NCI-H187 (cell line): ENCODE data around the gene NTRK1.

Source experiments
- DNase-seq, 2 experiments: peaks; one replicate each; lab custom pipeline; 2025; lab: John Stamatoyannopoulos, UW

Gene NTRK1

DNA sequence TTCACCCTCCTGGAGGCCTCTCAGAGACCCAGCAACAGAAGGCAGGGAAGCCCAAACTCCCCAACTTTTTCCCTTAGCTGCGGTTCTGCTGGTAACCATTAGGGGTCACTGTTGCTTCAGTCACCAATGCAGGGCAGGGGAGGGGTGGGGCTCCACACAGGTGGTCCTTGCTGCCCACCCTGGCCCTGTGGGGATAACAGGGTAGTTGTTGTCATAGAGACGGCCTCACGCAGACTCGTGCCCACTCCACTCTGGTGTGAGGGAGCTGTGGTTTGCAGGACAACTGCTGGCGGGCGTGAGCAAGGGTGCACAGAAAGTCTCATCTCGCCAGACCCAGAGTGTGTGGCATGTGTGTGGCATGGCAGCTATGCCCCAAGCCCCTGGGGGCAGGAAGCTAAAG lies 21.7 kb upstream of the NTRK1 start:
- peak in 1 of 2 experiments; percentile 39 for DNase-seq

DNA sequence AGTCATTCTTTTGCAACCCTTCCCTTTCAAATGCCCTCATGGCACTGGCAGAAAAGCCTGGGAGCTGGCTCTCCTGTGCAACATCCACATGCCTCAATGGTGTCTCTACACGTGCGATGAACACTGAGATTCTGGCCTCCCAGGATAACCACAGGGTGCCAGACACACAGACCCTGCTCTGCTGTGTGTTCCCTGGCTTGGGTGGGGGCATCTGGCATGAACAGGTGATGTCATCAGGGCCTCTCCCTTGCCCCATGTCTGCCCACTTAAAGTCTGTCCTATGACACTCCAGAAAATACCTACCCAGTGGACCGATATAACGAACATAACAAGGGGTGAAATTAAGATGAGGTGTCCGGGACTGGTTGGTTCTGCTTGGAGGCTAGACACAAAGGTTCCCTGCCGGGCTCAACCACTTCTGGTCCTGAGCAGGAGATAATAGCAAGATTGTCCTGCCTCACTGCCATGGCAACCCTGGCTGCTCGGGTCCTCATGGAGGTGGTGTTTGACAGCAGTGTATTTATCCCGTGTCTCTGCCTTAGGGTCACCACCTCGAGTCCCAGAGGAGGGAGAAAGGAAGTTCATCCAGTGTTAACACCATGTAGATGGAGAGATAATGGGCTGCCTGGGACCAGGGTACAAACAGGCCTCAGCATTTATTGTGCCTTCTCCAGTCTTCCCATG lies 21.1 kb upstream of the NTRK1 start:
- DNase-seq: peak; percentile 63 to 75

DNA sequence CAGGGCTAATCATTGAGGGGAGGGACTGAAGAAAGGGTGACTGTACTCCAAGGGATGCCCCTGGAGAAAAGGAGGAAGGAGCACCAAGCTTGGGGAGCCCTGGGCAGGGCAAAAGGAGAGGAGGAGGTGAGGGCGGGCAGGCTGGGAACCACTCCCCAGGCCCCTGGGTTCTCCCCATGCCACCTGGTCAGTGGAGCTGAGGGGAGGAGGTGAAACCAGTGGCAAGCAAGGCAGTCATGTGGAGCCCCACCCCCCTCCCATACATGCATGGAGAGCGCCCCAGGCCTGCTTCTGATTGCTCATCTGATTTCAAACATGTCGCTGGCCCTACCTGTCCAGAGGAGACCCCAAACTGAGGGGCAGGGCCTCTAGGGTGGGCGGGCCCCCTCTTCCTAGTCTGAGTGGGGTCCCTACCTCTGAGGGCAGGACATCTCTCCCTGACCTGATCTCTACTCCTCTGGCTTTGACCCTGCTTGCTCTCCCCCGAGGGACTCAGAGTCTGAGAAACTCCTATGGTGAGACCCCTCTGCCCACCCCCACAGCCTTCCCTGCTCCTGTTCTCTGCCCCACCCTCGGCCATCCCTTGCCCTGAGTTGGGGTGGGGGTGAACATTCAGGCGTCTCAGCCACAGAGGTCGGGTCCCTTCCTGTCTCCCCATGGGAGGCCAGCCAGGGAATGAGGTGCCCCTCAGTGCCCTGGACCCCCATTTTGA lies 20.3 kb upstream of the NTRK1 start:
- no peak for DNase-seq

DNA sequence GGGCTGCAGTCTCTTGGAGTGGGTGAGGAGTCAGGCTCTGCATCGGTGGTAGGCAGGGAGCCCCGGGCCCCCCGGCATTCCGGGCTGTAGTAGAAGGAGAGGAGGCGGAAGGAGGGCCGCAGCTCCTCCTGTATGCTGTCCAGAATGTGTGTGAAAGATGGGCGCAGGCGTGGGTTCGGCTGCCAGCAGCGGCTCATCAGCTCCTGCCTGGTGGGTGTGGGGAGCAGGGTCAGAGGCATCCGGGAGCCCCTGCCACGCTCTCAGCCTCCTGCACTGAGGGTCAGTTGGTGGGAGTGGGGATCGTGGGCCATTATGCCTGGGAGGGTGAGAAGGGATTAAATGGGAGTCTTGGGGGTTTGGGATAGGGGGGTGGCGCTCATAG lies 19.8 kb upstream of the NTRK1 start:
- no peak for DNase-seq

DNA sequence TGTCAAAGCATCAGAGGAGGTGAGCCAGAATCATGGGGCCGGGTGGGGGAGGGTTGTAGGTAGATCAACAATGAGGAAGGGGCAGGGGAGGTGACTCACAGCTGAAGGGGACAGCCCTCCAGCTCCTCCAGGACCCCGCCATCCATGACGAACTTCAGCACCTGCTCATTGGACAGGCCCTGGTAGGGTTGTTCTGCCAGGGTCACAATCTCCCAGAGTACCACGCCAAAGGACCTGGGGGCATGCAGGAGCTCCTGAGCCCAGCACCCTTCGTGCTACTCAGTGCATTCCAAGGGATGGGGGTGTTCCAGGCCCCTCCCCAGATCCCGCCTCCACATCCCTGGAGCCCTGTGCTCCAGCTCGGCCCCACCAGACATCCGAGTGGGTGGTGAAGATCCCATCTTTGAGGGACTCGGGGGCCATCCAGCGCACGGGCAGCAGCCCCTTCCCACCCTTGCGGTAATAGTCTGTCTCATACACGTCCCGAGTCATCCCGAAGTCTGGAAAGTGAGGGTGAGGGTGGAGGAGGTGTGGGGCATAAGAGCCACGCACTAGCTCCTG lies 19.3 kb upstream of the NTRK1 start:
- DNase-seq: no peak

DNA sequence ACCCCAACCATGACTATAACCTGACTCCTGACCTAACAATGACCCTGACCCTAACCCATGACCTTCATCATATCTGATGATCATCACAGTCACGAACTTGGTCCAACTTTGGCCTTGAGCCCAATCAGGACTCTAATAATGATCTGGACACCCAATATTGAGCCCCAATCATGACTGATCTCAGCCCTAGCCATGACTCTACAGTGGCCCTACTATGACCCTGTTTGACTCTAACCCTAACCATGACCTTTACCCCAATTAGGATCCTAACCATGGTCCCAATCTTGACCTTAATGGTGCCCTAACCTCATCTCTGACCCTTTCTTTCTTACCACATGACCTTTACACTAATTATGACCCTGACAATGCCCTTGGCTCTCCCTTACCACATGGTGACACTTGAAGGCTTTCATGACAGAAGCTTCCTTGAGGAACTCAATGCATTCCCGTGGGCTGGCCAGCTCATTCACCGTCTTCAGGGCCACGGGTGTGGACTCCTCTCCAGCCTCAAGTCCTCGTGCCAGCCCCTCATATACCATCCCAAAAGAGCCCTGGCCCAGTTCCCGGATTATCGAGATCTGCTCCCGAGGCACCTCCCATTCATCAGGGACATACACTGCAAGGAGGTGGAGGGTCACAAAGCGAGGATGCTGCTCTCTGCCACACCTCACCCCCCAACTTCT lies 17.9 kb upstream of the NTRK1 start:
- DNase-seq: no peak

DNA sequence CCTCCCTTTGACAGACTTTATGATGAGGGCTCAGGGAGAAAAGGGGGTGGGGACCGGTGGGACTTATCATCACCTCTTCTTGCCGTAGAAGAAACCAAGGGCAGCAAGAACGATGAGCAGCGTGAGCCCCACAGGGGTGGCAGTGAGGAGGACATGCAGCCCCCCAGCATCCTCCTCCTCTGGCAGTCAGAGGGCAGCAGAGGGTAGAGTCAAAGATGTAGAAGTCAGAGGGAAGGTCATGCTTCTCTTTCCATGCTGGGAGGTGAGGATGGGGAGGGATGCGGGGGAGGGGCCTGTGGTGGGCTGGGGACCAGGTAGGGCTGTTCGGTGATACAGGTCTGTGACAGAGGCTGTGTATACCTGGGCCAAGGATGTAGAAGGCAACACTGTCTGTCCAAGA lies 16.6 kb upstream of the NTRK1 start:
- DNase-seq: no peak

DNA sequence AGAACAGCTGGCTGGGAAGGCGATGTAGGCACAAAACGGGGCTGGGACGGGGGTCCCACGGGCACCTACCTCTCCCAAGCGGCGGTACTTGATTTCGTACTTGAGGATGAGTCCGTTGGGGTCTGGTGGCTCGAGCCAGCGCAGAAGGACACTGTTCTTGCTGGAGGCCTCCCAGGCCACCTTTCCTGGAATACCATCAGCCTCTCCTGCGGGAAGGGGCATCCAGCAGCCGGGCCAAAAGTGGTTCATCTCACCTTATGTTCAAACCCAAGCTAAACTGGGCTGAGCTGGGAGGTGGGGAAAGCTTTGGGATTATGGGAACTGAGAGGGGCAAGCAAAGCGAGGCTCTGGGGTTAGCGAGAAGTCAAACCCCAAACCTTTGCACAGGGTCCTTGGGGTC lies 16.0 kb upstream of the NTRK1 start:
- DNase-seq: no peak

DNA sequence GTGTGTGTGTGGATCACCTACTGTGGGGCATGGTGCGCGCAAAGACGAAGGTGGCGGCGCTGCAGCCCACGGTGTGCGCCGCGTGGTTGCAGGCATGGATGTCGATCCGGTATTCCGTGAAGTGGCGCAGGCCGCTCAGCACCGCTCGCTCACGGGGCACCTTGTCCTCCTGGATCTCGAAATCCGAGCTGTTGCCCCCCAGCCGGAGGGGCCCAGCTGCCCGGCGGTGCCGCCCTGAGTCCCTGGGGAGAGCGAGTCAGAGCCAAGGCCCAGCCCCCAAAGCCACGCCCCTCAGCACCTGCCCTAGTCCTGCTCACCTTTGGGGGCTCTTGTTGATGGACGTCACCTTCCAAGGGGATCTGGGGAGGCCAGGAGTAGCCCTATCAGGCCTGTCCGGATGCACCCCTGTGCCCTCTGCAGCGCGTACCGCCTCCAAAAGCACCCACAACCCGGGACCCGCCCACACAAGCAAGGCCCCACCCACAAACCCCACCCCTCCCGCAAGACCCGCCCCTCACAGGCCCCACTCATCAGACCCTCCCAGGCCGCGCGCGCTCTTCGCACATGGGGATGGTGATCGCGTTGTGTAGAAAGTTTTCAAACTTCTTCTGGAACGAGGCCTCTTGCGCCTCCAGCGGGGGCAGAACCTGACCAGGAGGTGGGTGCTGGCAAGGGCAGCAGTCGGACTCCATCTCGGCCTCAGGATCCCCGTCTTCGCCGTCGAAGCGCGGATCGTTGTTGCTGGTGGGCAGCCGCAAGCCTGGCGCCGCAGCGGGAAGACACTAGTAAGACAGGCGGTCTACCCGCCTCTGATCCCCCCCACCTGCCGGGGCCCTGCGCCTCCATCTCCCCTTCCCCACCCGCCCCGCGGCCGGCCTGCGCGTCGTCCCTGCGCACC lies 15.4 kb upstream of the NTRK1 start:
- no peak for DNase-seq

DNA sequence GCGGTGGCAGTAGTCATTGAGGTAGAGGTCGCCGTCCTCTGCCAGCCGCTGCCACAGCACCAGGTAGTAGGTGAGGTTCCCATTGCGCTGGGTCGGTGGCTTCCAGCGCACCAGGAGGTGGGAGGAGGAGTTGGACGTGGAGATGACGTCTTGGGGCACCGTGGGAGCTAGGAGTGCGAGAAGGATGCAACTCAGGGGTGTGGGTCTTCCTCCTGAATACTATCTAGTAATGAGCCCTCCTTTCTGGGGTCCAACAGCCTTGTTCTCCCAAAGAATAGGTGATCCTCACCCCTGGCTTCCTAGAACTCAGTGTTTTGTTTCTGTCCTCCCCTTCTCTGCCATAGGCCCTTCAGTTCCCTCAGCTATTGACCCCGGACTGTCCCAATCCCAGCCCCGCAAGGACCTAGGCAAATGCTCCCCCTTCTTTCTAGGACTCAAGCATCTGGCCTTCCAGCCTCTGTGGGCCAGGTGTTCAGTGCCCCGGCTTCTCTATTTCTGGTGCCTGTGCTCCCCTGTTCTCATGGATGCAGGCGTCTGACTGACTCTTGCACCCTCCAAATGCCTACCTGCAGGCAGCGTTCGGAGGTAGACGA lies 14.6 kb upstream of the NTRK1 start:
- no peak for DNase-seq

DNA sequence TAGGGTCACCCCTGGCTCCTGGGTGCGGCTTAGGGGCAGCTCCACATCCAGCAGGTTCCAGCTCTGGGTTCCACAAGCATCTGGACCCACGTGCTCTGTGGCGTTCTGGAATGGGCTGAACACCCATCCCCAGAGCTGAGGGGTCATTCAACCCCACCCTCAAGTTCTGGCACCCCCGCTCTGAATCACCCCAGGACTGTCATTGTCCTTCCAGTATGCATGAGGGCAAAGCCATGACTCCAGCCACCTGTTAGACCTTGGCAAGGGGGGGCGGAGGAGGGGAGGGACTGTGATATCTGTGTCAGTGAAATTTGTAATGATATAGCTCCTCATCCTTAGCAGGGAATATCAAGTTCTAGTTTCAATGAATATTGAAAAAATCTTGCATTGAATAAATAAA lies 14.0 kb upstream of the NTRK1 start:
- no peak for DNase-seq

DNA sequence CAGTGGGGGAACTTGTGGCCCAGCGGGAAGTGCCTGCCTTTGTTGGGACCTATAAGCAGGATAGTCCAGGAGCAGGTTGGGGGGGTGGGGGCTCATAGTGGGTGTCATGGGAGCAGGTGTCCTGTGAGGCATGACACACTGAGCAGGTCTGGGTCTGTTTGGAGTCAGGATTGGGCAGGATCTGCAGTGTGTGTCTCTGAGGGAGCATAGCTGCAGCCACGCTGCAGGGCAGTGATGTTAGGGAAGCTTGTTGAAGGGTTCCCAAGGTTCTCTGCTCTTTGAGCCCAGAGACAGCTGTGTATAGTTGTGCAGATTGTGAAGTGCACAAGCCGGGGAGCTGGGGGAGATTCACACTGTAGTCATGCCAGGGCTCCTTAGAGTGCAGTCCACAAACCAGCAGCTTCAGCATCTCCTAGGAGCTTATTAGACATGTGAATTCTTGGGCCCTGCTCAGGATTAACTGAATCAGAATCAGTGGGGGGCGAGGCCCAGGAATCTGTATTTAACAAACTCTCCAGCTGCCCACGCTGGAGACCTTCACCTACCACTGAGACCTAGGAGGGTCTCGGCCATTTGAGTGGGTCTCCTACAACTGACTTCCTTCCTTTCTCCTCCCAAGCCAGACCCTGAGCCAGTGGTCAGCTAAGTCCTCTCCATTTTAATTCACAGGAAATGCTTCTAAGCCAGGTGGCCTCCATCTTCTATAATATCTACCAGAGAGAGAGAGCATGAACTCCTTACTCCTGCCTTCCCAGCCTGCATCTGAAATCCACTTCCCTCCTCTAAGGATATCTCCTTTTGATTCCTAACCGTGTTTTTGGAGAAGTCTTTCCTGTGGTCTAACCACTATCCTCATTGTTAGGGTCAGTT lies 12.8 kb upstream of the NTRK1 start:
- no peak for DNase-seq

DNA sequence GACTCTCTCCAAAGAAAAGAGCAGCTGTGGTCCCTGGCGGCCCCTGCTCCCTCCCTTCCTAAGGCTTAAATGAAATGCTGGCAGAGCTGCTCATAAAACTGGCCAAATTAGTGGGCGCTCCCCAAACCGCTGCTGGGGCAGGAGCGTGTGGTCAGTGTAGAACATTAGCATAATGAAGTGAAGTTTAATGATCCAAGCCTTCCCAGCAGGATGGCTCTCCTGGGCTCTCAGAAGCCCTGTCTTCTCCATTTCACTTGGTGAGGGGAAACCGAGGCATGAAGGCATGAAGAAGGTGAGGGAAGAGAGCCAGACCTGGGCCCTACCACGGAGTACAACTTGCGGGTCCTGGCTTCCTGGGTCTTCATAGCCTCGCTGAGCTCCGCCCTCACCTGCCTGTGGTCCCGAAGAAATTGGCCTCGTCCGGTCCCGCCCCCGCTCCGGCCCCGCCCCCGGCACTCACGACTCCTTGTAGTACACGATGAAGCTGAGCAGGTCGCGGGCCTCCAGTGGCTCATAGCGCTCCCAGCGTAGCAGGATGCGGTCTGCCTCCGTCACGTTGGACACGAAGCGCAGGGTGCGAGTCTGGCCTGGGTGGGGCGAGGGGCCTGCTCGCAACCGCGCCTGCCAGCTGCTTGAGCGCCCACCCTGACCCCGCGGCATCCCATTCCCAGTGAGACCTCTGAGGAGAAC lies 12.1 kb upstream of the NTRK1 start:
- DNase-seq: no peak

DNA sequence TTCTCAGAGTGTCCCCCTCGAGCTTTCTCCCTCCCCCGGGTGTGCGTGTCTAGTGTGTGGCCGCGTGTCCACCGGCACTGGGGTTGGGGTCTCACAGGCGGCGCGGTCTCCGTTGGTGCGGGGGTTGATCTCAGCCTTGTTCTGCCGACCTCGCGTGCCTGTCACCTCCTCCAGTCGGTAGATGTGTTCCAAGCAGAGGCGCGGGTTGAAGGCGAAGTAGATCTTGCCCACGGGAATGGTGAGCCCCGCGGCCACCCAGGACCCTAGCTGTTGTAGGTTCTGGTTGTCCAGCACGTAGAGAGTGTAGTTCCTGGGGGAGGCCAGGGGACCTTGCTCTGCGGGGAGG lies 11.5 kb upstream of the NTRK1 start:
- DNase-seq: no peak

DNA sequence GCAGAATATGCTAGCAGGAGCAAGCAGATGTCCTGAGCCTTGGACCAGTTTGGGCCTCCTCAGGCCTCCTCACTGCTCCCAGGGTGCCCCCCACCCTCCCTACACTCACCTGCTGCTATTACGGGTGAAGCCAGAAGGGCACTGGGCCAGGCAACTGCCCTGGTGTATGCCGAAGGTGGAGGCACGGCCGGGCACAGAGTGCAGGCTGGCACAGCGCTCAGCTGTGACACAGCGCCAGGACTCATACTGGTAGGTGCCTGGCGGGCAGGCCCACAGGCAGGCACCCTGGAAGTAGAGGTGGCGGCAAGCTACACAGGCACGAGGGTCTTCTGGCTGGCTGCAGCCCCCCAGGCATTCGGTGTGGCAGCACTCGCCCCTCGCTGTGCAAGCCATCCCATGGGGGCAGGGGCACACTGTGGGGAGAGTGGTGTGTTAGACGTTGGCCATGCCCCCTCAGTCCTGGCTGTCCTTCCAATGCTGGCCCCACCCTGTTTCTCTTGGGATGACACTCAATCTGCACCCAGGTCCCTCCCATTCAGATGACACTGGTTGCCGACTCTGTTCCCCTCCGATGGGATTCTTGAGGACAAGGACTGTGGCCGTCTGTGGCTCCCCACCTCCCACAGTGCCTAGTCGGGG lies 8.8 kb upstream of the NTRK1 start:
- no peak for DNase-seq

DNA sequence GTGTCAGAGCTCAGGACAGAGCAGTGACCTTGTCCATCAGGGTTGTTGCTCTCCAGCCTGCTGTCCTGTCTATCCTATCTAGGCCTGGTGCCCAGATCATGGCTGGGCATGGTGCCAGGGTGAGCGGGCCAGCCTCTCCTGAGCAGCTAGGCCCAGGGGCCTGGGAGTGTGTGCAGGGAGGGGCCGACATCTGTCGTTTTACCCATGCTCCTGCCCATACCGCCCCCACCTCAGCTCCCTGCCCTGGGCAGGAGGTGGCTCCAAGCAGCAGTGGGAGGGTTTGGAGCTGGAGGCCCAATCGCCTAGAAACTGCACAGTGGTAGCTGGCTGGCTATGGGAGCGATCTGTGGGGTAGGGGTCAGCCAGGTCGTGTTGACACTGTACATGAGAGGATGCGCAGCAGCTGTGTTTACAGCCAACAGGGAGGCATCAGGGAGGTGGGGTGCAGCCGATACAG lies 8.2 kb upstream of the NTRK1 start:
- peak; percentile 92 to 95 for DNase-seq

DNA sequence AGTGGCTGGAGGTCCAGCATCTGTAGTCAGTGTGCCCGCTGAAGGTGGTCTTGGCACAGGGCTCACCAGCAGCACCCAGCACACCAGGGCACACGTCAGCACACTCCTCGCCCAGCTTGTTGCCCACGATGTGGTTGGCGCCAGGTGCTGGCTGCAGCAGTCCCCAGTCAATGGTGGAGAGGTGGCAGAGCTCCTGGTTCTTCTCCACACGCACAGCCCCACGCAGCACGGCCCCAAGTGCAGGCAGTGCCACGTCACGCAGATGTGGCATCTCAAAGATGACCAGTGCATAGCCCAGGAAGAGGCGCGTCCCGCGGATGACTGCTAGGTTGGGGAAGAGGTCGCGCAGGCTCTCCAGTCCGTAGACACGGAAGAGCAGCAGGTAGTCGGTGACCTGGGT lies 6.9 kb upstream of the NTRK1 start:
- no peak for DNase-seq

DNA sequence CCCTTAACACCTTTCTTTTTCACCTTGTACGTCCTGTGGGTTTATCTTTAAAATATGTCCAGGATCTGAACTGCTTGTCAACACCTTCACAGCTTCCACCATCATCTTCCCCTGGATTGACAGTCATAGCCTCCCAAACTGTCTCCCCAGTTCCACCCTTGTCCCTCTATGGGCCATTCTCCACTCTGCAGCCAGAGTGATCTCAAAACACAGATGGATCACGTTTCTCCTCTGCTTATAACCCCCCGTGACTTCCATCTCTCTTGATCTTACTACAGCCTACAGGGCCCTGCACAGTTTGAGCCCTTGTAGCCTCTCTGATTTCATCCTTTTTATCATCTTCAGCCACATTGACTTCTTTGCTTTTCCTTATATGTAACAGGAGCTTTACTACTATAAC lies 6.0 kb upstream of the NTRK1 start:
- no peak for DNase-seq

DNA sequence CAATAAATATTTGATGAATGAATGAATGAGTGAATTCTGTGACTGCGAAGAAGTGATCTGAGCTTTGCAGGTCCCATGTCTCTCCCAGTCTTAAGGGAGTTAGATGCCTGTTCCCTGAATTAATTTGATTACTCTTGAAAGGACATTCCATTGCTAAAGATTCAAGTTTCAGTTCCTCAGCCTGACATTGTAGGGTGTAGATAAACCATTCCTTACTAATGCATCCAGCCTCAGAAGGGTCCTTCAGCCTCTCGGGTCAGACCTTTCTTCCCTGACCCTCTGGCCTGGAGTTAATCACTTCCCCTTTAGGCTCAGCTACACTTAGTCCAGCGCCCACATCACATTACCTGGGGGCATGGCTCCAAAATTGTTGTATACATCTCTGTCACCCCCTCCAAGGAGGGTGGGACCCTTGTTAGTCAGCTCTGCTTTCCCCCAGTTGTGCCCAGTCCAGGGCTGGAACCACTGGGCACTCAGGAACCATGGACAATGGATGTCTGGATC lies 4.3 kb upstream of the NTRK1 start:
- no peak for DNase-seq
